Ammon's horn (tissue), 1 donor: ENCODE results near the gene TMEM169.
"Not testable (repeated sequence)": the region's sequence is repeated elsewhere in the genome, so short reads cannot be mapped to it uniquely, and the experiment has no call there.

ENCODE experiments used
- DNase-seq: peaks from one replicate; pipeline ENCODE4 v3.0.0-alpha.2; 2016; ENCODE audit warnings: low spot score

TMEM169 gene

GRCh38 chr2:216071111-216071851 lies 10.4 kb upstream of the TMEM169 start:
- peak; percentile 24 for DNase-seq

- DNase-seq = no peak
These were observed 9.2 kb upstream of the TMEM169 start for GRCh38 chr2:216072473-216072872.

- no peak for DNase-seq
These were observed 7.9 kb upstream of the TMEM169 start for GRCh38 chr2:216073773-216074172.

- no peak for DNase-seq
These were observed 7.3 kb upstream of the TMEM169 start for GRCh38 chr2:216074380-216074779.

GRCh38 chr2:216074794-216075193 lies 6.9 kb upstream of the TMEM169 start:
- DNase-seq = no peak

- no peak for DNase-seq
These were observed 5.9 kb upstream of the TMEM169 start for GRCh38 chr2:216075510-216076485.

GRCh38 chr2:216078776-216079175 lies 2.9 kb upstream of the TMEM169 start:
- DNase-seq = no peak

GRCh38 chr2:216080048-216080447 lies 1.7 kb upstream of the TMEM169 start:
- not testable (repeated sequence) for DNase-seq

- DNase-seq = no peak
These were observed 707 bp upstream of the TMEM169 start for GRCh38 chr2:216081012-216081411.

GRCh38 chr2:216082117-216082711 lies 495 bp downstream of the TMEM169 start:
- DNase-seq = peak; percentile 22

GRCh38 chr2:216082805-216083204 lies 1.1 kb downstream of the TMEM169 start:
- peak; percentile 77 for DNase-seq

- peak; percentile 41 for DNase-seq
These were observed 2.0 kb downstream of the TMEM169 start for GRCh38 chr2:216083464-216084281.

- DNase-seq = no peak
These were observed 2.8 kb downstream of the TMEM169 start for GRCh38 chr2:216084547-216084946.

GRCh38 chr2:216086207-216086893 lies 4.6 kb downstream of the TMEM169 start:
- no peak for DNase-seq

- no peak for DNase-seq
These were observed 8.7 kb downstream of the TMEM169 start for GRCh38 chr2:216090369-216090786.

- DNase-seq = no peak
These were observed 10.9 kb downstream of the TMEM169 start for GRCh38 chr2:216092646-216093045.

- no peak for DNase-seq
These were observed 13.0 kb downstream of the TMEM169 start for GRCh38 chr2:216094701-216095100.

GRCh38 chr2:216098421-216099334 lies 17.0 kb downstream of the TMEM169 start:
- DNase-seq = no peak

- no peak for DNase-seq
These were observed 19.4 kb downstream of the TMEM169 start for GRCh38 chr2:216101109-216101508.

GRCh38 chr2:216103213-216103612 lies 21.5 kb downstream of the TMEM169 start:
- DNase-seq = no peak
